Fibroblast of lung (primary cell): ENCODE results near the gene STX8. TPM values are rescaled to one million over a fixed set of nuclear protein-coding genes. Genes with fewer than 3 reads are reported as not detected.

Experiments used
- DNase-seq, 2 donors: peaks; one replicate each; pipeline versions ENCODE4 v3.0.0 to v3.0.0-alpha.2; 2010; ENCODE audit warnings: low read depth in 2 of 2
- H2AFZ ChIP-seq: 2 replicates; pipeline ENCODE4 v1.5.1; 2012; ENCODE audit warnings: low read length, control low read depth, inconsistent platforms
- H3K27ac ChIP-seq: 2 replicates; pipeline ENCODE4 v1.5.1; 2011; ENCODE audit warnings: low read length, control low read depth; ENCODE audit not compliant: insufficient read depth
- H3K27me3 ChIP-seq: 2 replicates; pipeline ENCODE4 v1.5.1; 2011; ENCODE audit warnings: mild to moderate bottlenecking, low read length; ENCODE audit not compliant: control insufficient read depth, insufficient read depth
- H3K36me3 ChIP-seq: 2 replicates; pipeline ENCODE4 v1.5.1; 2011; ENCODE audit warnings: low read length; ENCODE audit not compliant: control insufficient read depth, insufficient read depth
- H3K4me1 ChIP-seq: 2 replicates; pipeline ENCODE4 v1.5.1; 2011; ENCODE audit warnings: low read length; ENCODE audit not compliant: control insufficient read depth, insufficient read depth; ENCODE audit errors: extremely low read depth
- H3K4me2 ChIP-seq: 2 replicates; pipeline ENCODE4 v1.5.1; 2011; ENCODE audit warnings: low read length, control low read depth; ENCODE audit not compliant: insufficient read depth; ENCODE audit errors: extremely low read depth
- H3K4me3 ChIP-seq, 4 experiments: fragments of 200-600 bp in 1 of 4; sonication (generic) in 1 of 4; replicated peaks in 1 of 4; 2 replicates each; pipeline ENCODE4 v1.5.1; 2011 to 2016; ENCODE audit warnings: low read length in 4 of 4, low read depth in 3 of 4, mild to moderate bottlenecking in 3 of 4, control low read depth in 2 of 4, inconsistent platforms in 1 of 4, mixed read lengths in 1 of 4; ENCODE audit not compliant: insufficient read depth in 1 of 4; ENCODE audit errors: control extremely low read depth in 1 of 4
- H3K79me2 ChIP-seq: 2 replicates; pipeline ENCODE4 v1.5.1; 2012; ENCODE audit warnings: mild to moderate bottlenecking, low read length, inconsistent platforms; ENCODE audit not compliant: control insufficient read depth, insufficient read depth
- H3K9ac ChIP-seq: 2 replicates; pipeline ENCODE4 v1.5.1; 2011; ENCODE audit warnings: mild to moderate bottlenecking, low read length, control low read depth; ENCODE audit not compliant: insufficient read depth
- H3K9me3 ChIP-seq: 2 replicates; pipeline ENCODE4 v1.5.1; 2012; ENCODE audit warnings: low read depth, low read length; ENCODE audit not compliant: control insufficient read depth, insufficient read depth
- H4K20me1 ChIP-seq: 2 replicates; pipeline ENCODE4 v1.5.1; 2011; ENCODE audit warnings: low read length; ENCODE audit not compliant: control insufficient read depth, insufficient read depth; ENCODE audit errors: extremely low read depth
- EZH2 ChIP-seq: IDR thresholded peaks from 2 replicates; pipeline ENCODE4 v1.5.1; 2012; ENCODE audit warnings: low read length, control low read depth, mild to moderate bottlenecking; ENCODE audit errors: missing control alignments
- polyA plus RNA-seq, 2 donors: library from polyadenylated mRNA; depleted of rRNA in 1 of 2; stranded (reverse) in 1 of 2; unstranded in 1 of 2; fragments of >200 nt; gene quantifications; 2 replicates each; pipeline ENCODE4 v1.2.1, GENCODE V29; 2011 to 2012; ENCODE audit warnings: missing spikeins in 1 of 2
- total RNA-seq: library from RNA; depleted of rRNA; stranded (reverse); fragments of >200 nt; gene quantifications from 2 replicates; pipeline ENCODE4 v1.2.1, GENCODE V29; 2014
- TF ChIP-seq, protein P1 (sequence below), 2 donors: IDR thresholded peaks in 1 of 2; conservative IDR thresholded peaks in 1 of 2; 1 replicate in 1 of 2; 2 replicates in 1 of 2; pipeline ENCODE4 v1.5.1; 2011 to 2012; ENCODE audit warnings: low read length in 2 of 2, control low read depth in 1 of 2, inconsistent platforms in 1 of 2, low read depth in 1 of 2, mild to moderate bottlenecking in 1 of 2

STX8 gene
- total and polyA plus RNA-seq, 2 donors (not counting 1 experiment from before 2014, with no cell fraction given): 84.7 to 128 TPM

DNA sequence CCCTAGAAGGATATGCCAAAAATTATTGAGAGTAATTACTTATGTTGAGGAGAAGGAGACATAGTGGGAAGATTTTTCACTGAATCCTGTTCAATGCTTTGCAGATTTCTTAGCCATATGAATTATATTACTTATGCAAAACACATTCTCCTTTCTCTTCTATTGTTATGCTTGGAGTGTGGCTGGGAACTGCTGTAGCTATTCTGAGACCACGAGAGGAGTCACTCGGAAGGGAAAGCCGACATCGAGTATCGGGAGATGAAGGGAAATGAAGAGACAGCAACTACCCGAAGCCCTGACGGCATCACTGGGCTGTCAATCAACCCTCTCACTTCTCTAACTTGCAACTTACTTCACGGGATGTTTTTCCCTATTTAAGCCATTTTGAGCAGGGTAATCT is 39.6 kb downstream of the STX8 start:
- Histone ChIP-seq H2AFZ (no peak overlapping the region), H3K36me3 (no peaks in the 10 kb centered on the region), H3K27me3 (no peaks in the 10 kb centered on the region), H3K4me1 (no peaks in the 10 kb centered on the region), H3K4me2 (no peak overlapping the region), H3K9me3 (no peaks in the 10 kb centered on the region), H3K79me2 (no peaks in the 10 kb centered on the region), H4K20me1 (no peaks in the 10 kb centered on the region), H3K9ac (no peak overlapping the region), H3K4me3 (no peak overlapping the region), H3K27ac (no peak overlapping the region)
- TF ChIP-seq, protein P1, sequence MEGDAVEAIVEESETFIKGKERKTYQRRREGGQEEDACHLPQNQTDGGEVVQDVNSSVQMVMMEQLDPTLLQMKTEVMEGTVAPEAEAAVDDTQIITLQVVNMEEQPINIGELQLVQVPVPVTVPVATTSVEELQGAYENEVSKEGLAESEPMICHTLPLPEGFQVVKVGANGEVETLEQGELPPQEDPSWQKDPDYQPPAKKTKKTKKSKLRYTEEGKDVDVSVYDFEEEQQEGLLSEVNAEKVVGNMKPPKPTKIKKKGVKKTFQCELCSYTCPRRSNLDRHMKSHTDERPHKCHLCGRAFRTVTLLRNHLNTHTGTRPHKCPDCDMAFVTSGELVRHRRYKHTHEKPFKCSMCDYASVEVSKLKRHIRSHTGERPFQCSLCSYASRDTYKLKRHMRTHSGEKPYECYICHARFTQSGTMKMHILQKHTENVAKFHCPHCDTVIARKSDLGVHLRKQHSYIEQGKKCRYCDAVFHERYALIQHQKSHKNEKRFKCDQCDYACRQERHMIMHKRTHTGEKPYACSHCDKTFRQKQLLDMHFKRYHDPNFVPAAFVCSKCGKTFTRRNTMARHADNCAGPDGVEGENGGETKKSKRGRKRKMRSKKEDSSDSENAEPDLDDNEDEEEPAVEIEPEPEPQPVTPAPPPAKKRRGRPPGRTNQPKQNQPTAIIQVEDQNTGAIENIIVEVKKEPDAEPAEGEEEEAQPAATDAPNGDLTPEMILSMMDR (conservative IDR thresholded peaks at IDR 0.05 in 1 of 2, IDR thresholded peaks at IDR 0.05 in 1 of 2; ENCODE audit: low read depth in 1 of 2, low read length in 2 of 2): no peak
- no peak for TF ChIP-seq EZH2
- DNase-seq: peak in 1 of 2 donors; percentile 8

DNA sequence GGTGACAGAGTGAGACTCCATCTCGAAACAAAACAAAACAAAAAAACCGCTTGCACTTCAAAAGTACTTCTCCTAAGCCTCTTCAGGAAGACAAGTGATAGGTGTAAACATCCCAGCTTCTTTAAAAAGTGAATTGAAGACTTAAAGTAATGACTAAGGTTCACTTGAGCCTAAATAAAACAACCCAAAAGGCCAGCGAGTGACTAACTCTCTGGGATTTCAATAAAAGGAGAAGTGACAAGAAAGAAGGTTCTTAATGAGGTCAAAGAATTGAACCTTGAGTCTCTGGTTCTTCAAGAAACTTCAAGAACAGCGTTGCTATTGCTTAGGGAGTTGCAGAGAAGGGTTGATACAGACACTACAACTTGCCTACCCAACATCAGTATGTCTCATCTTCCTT is 42.2 kb downstream of the STX8 start:
- Histone ChIP-seq H3K9me3 (no peaks in the 10 kb centered on the region), H3K36me3 (no peaks in the 10 kb centered on the region), H3K27ac (no peak overlapping the region), H3K79me2 (no peaks in the 10 kb centered on the region), H4K20me1 (no peaks in the 10 kb centered on the region), H3K27me3 (no peaks in the 10 kb centered on the region), H3K4me2 (no peak overlapping the region), H2AFZ (no peak overlapping the region), H3K4me3 (no peak overlapping the region), H3K9ac (no peak overlapping the region), H3K4me1 (no peaks in the 10 kb centered on the region)
- TF ChIP-seq EZH2: no peak
- TF ChIP-seq, protein P1 (conservative IDR thresholded peaks at IDR 0.05 in 1 of 2, IDR thresholded peaks at IDR 0.05 in 1 of 2; ENCODE audit: low read depth in 1 of 2, low read length in 2 of 2): no peak
- DNase-seq: no peak

DNA sequence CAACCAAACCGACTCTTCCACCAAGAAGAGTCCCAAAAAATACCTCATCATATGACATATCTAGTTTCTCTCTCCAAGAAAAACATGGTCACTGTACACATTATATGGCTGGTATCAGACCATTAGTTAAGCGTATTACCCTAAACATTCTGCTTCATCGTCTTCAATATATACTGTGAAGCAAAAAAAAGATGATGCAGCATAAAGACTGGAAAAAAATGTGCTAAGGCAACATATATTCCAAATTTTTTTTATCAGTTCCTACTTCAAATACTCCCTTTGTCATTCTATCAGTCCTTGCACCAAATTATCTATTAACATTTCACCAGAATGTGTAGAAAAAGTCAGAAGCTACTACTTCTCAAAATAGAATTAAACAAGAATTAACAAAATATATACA is 42.9 kb downstream of the STX8 start:
- H4K20me1 ChIP-seq: no peaks in the 10 kb centered on the region
- TF ChIP-seq, protein P1 (conservative IDR thresholded peaks at IDR 0.05 in 1 of 2, IDR thresholded peaks at IDR 0.05 in 1 of 2; ENCODE audit: low read depth in 1 of 2, low read length in 2 of 2): no peak
- TF ChIP-seq EZH2: no peak
- H3K4me2 ChIP-seq: no peak overlapping the region
- H3K27me3 ChIP-seq: no peaks in the 10 kb centered on the region
- H3K4me1 ChIP-seq: no peaks in the 10 kb centered on the region
- H2AFZ ChIP-seq: no peak overlapping the region
- no peaks in the 10 kb centered on the region for H3K79me2 ChIP-seq
- H3K9me3 ChIP-seq: no peaks in the 10 kb centered on the region
- DNase-seq: no peak
- H3K4me3 ChIP-seq: no peak overlapping the region
- no peak overlapping the region for H3K27ac ChIP-seq
- H3K9ac ChIP-seq: no peak overlapping the region
- H3K36me3 ChIP-seq: no peaks in the 10 kb centered on the region
